Activated CD4-positive, alpha-beta T cell treated with anti-CD3 and anti-CD28 coated beads, Interleukin-2, Interleukin-6, amounts not matched to agents 100 ng/mL and 50 ng/mL, durations not matched to agents 16 hours and 8 hours (primary cell): ENCODE measurements around the gene TXNDC16.
"Not testable (repeated sequence)": the region's sequence is repeated elsewhere in the genome, so short reads cannot be mapped to it uniquely, and the experiment has no call there.

Experiments
- DNase-seq: peaks from one replicate; pipeline ENCODE4 v3.0.0-alpha.2; 2020

The TXNDC16 gene

DNA sequence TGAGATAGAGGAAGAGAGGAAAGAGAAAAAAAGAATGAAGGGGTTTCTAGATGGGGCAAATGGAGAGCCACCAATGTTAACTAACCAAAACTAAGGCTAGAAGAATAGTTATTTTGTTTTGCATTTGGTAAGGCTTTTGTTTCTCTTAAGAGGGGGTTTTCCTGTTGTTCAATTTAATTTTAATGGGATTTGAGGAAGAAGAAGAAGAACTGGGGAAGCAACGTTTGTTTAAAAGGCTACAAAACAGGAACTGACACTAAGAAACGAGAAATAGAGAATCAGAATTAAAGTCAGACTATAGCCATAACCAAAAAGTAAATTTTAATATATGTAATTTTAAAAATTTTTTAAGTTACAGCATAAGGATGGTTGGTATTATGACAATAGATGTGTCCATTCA is 13.7 kb downstream of the TXNDC16 start:
- no peak for DNase-seq

GRCh38 chr14:52536269-52536668 is 16.0 kb downstream of the TXNDC16 start:
- no peak for DNase-seq

- DNase-seq, result no peak
Observed at GRCh38 chr14:52531481-52531880, 20.8 kb downstream of the TXNDC16 start.

GRCh38 chr14:52527052-52527451 is 25.3 kb downstream of the TXNDC16 start:
- no peak for DNase-seq

DNA sequence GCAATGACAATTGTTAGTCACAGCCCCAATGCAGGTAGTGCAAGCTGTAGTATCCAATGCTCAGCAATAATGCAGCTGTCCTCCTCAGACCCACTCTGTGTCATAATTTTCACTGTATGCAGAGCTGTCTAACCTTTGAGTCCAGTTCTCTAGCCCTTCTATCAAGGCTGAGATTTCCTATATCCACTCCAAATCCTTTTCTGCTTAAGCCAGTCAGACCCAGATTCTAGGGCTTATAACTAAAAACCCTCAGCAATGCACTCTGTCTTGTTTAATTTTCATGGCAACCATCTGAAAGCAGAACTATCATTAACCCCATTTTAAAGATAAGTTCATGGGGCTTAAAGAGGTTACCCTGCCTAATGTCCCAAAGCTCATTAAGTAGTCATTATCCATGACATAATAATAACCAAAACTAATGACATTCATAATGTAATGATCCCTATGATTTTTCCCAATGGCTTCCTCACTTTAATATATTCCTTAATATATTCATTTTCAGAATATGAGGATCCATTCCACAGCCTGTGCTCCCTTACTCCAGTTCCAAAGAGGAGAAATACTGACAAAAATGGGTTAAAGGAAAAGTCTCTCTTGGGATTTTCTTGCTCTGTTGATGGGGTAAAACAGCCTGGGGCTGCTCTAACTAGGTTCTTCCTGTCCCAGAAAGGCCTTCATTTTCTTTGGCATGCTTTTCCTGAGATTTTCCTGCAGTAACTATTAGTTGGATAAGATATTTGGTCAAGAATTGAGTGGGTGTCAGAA is 29.5 kb downstream of the TXNDC16 start:
- DNase-seq, result no peak

GRCh38 chr14:52522033-52522432 is 30.3 kb downstream of the TXNDC16 start:
- no peak for DNase-seq

DNA sequence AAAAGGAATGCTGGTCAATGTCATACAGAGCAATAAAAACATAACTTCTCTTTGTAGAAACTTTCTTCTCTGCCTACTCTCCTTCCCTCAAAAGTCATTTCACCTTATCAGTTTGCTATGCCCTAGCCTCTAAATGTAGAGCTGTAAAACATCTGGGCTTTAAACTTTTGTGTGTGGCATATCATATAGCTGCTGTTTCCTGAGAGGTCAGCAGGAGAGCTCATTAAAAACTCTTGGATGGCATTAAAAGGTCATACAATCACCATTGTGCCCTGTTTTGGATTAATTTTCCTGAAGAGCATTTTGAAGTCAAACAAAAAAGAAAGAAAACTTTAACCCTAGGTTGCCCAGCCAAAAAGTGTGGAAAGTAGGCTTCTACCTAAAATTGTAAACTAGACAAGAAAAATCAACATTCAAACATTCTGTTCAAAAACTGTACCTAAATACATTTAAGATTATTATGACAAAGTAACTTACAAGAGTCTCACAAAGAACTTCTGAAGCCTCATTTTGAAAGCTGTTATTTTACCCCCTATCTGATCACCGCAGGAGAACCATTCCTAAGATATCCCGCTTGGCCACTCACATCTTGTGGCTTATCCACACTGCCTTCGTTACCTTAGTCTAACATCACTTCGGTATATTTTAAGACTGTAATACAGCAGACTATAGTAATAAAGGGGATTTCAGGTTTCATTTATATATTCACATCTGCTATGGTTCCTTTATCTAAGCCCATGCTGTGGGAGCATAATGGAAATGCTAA is 38.1 kb downstream of the TXNDC16 start:
- DNase-seq, result no peak

GRCh38 chr14:52513249-52513648 is 39.1 kb downstream of the TXNDC16 start:
- no peak for DNase-seq

GRCh38 chr14:52494444-52494843 is 57.9 kb downstream of the TXNDC16 start:
- DNase-seq, result no peak

- DNase-seq, result no peak
Observed at GRCh38 chr14:52485350-52485960, 66.8 kb downstream of the TXNDC16 start.

GRCh38 chr14:52481864-52482263 is 70.4 kb downstream of the TXNDC16 start:
- no peak for DNase-seq

GRCh38 chr14:52473557-52473956 is 78.7 kb downstream of the TXNDC16 start:
- DNase-seq, result peak; percentile 26

DNA sequence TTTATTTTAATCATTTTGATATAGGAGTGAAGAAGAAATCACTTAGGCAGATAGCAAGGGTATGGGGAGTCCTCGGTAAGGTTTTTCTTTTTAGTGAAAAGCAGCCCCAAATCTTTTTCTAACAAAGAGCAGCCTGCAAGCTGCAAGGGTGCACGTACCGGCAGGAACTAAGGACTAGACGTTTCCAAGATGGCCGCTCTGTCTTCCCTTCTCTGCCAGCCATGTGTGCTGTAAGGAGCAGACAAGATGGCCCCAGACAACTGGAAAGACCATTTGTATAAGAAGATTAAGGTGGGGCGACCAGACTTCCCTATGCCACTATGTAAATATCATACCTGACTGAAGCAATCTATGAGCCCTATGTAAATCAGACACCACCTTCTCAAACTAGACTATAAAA is 79.6 kb downstream of the TXNDC16 start:
- DNase-seq, result no peak

- not testable (repeated sequence) for DNase-seq
Observed at GRCh38 chr14:52472251-52472650, 80.1 kb downstream of the TXNDC16 start.

GRCh38 chr14:52467515-52468266 is 84.6 kb downstream of the TXNDC16 start:
- DNase-seq, result peak; percentile 41

DNA sequence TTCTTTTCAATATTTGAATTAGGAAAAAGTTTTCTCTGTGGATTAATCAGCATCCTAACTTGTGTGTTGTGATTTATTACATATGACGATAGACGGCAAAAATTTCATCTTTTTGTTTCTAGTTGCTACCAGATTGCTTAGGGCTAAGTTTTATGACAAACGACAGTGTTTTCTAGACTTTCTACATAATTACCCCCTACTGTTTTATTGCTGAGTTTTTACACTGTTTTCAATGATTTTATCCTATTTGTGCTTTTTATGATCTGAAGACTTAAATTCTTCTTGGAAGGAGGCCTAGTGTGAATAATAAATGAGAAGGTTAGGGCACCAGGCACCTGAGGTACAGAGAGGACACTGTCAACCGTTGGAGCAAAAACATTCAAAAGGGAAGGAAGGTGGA is 88.1 kb downstream of the TXNDC16 start:
- no peak for DNase-seq

DNA sequence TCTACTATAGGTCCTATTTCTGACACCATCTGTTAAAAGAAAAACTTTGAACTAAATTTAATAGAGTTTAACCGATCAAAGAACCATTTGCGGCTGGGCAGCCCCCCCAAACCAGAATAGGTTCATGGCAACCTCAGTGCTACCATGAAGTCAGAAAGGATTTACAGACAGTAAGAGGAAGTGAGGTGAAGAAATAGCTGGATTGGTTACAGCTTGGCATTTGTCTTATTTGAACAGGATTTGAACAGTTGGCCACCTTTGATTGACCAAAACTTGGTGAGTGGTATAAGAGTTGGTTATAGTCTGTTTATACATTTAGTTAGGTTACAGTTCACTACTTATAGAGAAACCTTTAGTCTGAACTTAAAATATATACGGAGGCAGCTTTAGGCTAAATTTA is 88.9 kb downstream of the TXNDC16 start:
- DNase-seq, result no peak

GRCh38 chr14:52461721-52462120 is 90.6 kb downstream of the TXNDC16 start:
- DNase-seq, result no peak

- DNase-seq, result no peak
Observed at GRCh38 chr14:52458721-52459085, 93.6 kb downstream of the TXNDC16 start.

- no peak for DNase-seq
Observed at GRCh38 chr14:52457411-52457810, 94.9 kb downstream of the TXNDC16 start.

- DNase-seq, result peak; percentile 5
Observed at GRCh38 chr14:52455291-52456088, 96.8 kb downstream of the TXNDC16 start.

GRCh38 chr14:52447236-52447635 is 105.1 kb downstream of the TXNDC16 start:
- DNase-seq, result no peak
